HG03103 (cell line): Measurements from ENCODE around the gene PLS3.

Experiments
- ATAC-seq: cut with Tn5 transposase; IDR thresholded peaks from one replicate; pipeline ENCODE4 v1.9.1; 2021; ENCODE audit warnings: low read depth; ENCODE audit not compliant: unreplicated experiment

PLS3 gene

DNA sequence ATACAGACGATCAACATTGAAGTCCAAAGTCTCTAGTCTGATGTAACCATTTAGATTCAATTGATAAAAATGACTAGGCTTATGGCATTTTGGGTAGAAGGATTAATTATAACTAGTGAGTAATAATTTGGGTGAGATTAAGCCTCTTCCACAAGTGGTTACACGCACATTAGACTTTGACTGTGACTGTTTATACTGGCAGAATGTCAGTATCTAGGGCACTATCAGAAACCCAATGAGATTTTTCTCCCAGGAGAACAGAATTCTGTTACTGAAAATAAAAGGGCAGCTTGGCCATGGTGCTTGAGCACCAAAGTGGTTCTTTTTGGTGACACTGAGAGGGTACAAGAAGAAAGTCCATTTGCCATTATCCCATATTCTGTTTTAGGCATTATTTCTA, 3.3 kb downstream of the PLS3 start:
- ATAC-seq, result no peak

DNA sequence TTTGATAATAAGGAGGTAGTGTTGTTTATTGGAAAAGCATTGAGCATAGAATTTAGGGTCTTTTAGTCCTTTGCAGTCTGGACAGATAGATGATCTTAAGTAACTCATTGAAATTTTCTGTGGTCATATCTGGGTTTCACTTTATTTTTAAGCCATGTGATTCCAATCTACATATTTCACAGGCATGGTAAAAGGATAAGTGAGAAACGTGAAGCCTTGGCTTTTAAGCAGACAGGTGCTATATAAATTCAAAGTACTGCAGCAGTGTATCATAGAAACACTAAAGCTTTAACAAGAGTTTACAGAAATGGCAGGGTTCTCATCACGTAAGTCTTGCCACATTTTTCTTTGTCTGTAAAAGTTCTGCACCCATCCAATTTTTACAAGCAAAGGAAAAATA, 4.9 kb downstream of the PLS3 start:
- ATAC-seq, result no peak

DNA sequence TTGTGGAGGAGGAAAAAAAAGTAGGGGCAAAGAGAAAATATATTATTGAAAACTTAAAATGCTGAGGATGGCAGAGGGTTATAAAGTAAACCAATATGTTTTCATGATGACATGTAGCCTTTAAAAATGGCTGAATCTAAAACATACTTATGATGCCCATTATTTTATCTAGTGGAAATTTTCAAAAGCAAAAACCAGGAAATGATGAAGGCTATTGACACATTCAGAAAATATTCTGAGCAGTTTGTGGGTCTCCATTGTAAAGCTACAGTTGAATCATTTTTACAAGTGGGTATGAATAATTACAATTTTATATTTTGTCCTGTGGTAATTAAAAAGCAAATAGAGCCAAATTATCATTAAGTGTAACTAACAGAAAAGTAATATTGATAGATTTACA, 10.7 kb downstream of the PLS3 start:
- no peak for ATAC-seq

DNA sequence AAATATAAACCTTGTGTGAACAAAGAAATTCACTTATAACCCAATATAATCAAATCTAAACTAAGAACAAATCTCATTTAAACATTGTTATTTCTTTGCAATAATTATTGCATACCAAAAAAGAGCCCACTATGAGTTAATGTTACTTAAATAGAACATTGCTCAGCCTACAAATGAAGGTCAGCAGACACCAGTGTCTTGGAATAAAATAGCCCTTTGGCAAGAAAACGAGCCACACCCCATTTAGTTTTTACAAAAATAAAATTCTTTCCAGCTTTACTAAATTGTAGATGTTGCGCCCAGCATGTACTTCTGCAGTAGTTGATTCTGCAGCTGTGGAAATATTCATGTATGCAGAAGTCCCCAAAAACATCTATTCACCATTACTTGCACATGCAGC, 12.2 kb downstream of the PLS3 start:
- no peak for ATAC-seq

DNA sequence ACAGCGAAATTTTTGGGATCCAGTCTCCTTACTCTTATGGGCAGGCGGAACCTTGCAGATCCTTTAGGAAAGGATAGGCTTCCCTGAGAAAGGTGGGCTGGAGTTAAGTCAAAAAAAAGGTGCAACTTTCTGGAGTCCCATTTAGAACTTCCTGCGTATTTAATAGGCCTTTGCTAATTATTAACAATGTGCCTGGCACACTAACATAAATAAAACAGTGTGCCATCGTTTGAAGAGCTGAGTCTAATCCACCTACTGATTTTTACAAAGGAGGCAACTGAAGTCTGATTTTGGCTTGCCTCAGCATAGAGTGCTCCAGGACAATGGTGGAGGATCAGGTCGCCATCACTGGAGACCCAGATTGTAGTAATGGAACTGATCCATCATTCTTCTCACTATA, 15.7 kb downstream of the PLS3 start:
- ATAC-seq, result no peak

DNA sequence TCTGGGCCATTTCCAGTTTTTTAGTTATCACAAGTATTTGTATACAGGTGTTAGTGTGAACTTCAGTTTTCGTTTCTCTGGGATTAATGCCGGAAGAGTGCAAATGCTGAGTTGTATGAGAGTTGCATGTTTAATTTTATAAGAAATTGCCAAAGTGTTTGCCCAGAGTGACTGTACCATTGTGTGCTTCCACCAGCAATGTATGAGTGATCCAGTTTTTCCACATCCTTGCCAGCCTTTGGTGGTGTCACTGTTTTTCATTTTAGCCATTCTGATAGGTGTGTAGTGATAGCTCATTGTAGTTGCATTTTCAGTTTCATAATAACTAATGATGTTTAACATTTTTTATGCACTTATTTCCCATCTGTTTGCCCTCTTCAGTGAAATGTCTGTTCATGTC, 18.4 kb downstream of the PLS3 start:
- ATAC-seq, result no peak

DNA sequence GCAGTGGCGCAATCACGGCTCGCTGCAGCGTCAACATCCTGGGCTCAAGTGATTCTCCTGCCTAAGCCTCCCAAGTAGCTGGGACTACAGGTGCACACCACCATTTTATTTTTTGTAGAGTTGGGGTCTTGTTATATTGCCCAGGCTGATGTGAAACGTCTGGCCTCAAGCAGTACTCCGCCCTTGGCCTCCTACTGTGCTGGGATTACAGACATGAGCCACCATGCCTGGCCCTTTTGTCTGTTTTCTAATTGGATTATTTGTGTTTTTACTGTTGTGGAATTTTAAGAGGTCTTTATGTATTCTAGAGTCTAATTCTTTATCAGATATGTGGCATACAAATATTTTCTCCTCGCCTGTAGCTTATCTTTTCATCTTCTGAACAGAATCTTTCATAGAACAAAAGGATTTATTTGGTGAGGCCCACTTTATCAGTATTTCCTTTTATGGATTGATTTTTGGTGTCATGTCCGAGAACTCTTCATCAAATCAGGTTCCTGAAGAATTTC, 18.9 kb downstream of the PLS3 start:
- no peak for ATAC-seq

DNA sequence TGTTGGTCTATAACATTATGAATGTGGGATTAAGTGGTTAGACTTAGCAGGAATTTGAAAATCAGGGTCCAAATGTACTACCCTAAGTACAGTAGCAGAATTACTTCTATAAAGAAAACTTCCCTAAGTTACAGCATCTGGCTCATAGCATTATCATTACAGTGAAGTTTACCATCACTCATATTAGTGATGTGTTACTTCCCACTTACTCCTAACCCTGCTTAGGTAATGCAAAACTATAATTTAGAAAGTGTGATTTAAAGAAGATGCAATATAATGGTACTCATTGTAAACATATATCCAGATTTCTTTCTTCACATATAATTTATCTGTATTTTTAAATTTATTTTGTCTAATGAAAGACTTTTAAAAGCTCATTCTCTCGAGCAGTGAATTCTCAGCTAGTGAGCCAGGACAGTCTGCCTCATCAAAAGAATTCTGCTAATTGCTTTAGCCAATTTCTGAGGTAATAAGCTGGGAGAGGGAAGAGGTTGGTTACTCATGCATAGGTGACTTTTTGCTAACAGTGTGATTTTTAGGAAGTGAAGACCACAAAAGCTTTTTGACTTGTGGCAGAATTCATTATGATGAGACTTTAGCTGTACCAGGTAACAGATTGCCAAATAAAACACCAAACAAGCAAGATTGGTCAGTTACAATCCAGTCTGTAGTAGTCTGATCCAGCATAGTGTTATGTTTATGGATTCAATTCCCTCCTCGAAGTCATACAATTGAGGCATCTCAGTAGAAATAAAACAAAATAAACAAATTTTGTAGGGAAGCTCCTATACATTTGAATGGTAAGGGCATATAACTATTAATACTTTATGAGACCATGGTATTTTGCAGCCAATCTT, 21.0 kb downstream of the PLS3 start:
- no peak for ATAC-seq

DNA sequence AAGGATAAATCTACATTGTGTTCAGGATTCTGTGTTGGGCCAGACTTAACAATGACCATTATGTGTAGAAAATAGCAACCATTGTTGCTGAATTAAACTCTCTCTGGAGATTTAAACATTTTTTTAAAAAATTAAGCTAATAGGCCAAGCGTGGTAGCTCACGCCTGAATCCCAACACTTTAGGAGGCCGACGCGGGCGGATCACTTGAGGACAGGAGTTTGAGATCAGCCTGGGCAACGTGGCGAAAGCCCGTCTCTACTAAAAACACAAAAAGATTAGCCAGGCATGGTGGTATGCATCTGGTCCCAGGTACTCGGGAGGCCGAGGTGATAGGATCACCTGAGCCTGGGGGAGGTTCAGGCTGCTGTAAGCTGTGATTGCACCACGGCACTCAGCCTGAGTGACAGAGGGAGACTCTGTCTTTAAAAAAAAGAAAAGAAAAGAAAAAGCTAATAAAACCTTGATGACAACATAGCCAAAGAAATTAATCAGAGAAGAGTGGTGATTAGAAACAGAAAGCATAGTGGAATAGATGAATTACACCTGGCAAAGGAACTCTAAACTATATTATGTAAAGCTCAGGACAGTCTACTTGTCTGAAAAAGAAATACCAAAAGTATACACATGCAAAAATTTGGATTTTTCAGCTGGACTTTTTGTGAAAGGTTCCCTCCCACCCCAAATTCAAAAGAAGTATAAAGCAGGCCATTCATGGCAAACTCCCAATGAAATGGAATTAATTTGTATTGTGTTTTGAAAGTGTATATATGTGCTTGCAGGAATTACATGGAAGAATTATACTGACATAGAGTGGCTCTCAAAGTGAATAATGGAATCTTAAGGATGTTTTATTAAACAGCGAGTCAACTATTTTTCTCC, 21.9 kb downstream of the PLS3 start:
- ATAC-seq, result no peak

DNA sequence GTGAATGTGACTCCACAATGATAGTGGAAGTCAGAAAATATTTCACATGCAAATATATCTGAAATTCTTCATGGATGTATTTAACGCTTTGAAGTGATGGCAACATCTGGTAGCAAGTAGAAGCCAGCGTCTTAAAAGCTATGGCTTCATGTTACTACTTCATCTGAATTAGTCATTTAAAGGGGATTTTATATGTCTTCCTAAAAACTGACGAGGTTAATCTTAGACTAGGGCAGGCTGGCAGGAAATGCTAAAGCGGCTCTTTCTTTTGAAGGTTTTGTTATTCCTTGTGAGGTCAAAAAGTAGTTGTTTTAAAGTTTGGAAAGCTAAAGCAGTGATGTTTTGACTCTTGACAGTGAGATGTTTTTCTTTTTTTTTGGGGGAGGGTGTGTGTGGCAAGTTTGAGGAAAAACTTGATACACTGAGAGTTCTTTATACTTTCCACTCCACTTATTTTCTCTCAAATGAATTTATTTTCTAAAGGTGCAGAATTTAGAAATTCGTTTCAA, 22.6 kb downstream of the PLS3 start:
- ATAC-seq, result no peak

DNA sequence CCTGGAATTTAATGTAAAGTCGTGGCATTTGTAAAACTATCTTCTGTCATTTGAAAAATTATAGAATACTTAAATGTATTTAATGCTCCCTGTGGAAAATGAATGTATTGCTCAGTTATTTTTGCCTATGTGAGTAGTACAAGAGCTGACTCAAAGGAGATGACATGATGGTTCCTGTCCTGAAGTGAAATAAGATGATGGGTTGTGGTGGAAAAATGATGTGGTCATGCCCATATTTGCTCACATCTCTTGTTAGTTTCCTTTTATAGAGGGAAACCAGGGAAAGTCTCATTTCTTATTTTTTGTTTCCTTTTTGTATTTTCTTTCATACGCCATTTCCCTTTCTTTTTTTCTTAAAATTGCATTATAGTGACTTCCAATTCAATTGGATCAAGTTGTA, 23.7 kb downstream of the PLS3 start:
- peak; percentile 70 for ATAC-seq

DNA sequence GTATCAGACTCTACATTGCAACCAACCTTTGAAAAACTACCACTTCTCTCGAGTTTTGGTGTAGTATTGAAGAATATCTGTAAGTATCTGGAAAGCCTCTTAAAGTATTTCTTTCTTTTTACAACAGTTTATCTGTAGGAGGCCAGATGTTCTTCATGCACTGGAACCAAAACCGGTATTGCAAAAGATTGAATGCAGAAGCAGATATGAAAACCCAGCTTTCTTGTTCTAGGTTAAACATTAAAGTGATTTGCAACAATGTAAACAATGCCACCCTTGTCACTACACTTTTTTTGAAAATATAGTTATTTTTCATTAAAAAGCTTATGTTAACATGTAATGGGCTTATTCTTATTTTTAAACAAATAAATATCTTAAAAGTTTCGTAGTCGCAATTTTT, 27.2 kb downstream of the PLS3 start:
- ATAC-seq, result no peak

DNA sequence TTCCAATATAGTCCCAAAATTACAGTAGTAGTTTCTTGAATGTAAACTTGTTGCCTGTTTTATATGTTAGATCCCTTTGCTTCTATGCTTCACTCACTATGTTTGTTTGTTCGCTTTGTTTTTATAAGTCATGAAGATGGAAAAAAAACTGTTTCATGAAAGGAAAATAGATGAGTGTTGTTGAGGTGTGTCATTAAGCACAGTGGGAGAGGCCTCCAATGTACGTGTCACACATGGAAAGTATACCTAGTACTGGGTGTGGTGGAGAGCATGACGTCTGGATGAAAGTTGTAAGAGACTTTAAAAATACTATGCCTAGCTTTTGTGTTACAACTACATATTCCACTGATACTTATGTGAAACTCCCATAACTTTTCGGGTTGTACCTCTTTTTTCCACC, 28.4 kb downstream of the PLS3 start:
- no peak for ATAC-seq

DNA sequence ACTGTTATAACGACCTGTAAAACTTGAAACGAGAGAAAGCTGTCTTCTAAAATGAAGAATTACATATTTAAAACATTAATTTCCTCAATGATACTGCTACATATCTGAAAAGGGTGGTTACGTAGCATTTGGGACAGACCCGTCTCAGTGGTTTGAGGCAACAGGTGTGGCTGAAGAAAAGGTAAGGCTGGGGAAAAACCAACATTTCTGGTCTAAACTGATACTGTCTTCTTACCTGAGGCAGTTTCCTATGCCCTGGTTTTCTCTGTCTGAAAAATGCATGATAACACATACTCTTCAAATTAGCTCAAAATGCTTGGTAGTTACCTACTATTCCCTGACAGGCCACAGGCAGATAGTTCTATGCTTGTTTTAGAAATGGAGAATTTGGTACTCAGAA, 30.4 kb downstream of the PLS3 start:
- no peak for ATAC-seq

DNA sequence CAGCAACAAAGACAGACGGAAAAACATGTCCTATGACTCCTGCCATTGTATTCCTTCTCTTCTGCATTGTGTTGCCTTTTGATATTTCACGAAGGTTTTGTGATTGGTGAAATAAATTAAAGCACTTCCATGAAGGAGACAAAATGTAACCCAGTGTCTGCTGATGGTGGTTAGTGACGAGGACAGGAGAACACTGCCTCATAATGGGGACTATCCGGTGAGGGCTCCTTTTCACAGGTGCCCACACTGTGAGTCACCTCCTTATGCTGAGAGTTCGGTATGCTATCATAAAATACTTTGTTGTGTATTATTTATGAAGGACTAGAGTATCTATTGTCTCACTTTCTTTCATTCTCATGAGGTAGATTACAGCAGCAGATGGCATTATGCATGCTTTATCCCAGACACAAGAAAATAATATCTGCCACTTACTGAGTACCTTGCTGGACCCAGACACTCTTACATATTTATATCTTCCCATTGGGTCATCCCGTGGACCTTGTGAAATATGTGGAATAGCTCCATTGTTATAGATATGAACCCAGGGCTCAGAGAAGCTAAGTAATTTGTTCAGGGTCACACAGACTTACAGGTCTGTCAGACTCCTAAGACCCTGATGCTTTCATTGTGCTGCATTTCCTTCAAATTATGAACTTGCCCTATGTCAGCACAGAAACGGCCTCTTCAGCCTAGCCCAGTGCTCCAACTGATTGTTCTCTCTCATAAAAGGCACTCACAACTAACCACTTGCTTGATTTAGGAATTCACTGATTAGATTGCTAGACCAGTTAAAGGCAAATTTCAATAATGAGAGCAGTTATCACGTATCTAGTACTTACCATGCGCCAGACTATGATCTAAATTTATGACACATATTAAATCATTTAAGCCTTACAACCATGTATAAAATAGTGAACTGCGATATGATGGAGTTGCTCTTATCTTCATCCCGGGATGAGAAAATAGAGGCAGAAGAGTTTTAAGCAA, 31.2 kb downstream of the PLS3 start:
- ATAC-seq, result no peak

DNA sequence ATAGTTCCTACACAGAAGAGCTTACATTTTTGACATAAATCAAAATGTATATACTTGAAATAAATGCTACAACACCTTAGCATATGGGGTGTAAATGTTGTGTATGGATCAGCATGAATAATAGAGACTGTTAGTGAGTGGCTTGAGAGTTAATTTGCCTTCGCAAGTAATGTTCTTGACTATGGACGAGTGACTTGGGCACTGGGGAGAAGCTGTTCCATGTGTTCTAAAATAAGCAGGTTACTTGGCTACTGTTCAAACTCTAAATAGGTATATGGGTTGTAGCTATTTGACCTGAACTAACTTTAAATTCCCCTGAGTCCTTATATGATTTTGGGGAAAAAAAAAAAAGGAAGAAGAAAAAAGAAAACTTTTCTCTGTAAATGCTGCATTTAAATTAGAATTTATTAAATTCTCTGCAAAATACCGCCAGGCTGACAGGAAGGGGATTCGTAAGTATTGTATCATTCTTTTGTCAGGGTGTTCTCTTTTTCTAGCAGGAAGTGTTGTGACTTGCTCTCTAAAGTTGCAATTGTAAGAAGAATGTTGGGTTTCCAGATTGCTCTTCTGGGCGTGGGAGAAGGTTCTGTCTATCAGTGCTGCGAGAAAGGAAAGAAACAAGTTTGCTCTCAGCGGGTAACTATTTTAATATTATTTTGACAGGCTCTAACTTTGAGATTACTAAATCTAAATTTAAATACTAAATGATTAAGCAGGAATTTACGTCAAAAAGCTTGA, 32.2 kb downstream of the PLS3 start:
- ATAC-seq, result no peak

DNA sequence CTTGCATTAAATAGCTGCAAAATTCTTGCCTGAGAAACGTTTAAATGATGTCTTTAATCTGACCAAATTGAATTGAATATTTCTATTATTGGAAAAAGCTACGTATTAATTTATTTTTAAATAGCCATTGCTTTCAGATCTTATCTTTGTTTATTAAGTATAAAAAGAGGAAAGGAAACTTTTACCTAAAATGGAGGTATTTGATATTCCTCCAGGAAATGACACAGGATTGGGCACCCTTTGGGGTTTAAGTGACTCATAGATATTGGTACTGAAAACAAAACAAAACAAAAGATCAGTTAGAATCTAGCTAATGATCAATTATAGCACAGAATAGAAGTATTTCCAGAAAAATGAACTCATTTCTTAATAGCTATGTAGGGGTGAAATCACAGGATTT, 34.1 kb downstream of the PLS3 start:
- ATAC-seq, result no peak

DNA sequence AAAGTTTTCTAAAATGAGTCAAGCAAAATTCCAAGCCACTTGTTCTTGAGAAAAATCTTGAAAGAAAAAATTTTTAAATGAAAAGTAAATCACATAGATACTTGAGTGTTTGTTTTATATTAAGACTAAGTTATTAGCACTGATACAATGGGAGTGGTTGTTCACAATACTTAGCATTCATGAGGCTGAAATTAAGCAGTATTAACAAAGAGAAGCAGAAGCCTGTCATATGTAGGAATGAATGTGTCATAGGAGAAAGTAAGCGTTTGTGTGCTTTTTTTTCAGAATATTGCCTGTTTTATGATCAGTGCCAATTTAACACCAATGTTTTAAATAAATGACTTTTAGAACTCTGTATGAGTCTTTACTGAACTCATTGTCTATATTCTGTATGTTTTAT, 37.6 kb downstream of the PLS3 start:
- no peak for ATAC-seq

DNA sequence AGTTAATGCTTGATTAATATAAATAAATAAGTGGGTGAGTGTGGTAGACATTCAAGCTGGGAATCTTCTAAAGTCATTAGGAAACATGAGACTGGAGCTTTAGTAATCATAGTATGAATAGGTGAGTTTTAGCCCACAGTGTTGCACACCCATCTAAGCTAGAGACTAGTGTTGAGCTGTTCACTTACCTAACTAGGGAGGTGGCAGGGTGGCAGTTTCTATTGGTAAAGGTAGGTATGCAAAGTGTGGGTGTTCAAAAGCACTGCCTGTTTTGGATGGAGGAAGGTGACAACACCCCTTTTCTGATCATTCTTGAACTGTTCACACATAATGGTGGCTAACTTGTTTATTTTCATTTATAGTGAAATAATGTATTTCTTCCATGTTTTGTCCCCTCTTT, 41.3 kb downstream of the PLS3 start:
- no peak for ATAC-seq
